HG03196 (cell line): ENCODE results near the gene REEP3.
"Not testable (repeated sequence)": the region's sequence is repeated elsewhere in the genome, so short reads cannot be mapped to it uniquely, and the experiment has no call there.

Source experiments
- ATAC-seq: cut with Tn5 transposase; IDR thresholded peaks from one replicate; pipeline ENCODE4 v1.9.1; 2021; ENCODE audit not compliant: unreplicated experiment

The REEP3 gene, protein sequence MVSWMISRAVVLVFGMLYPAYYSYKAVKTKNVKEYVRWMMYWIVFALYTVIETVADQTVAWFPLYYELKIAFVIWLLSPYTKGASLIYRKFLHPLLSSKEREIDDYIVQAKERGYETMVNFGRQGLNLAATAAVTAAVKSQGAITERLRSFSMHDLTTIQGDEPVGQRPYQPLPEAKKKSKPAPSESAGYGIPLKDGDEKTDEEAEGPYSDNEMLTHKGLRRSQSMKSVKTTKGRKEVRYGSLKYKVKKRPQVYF

DNA sequence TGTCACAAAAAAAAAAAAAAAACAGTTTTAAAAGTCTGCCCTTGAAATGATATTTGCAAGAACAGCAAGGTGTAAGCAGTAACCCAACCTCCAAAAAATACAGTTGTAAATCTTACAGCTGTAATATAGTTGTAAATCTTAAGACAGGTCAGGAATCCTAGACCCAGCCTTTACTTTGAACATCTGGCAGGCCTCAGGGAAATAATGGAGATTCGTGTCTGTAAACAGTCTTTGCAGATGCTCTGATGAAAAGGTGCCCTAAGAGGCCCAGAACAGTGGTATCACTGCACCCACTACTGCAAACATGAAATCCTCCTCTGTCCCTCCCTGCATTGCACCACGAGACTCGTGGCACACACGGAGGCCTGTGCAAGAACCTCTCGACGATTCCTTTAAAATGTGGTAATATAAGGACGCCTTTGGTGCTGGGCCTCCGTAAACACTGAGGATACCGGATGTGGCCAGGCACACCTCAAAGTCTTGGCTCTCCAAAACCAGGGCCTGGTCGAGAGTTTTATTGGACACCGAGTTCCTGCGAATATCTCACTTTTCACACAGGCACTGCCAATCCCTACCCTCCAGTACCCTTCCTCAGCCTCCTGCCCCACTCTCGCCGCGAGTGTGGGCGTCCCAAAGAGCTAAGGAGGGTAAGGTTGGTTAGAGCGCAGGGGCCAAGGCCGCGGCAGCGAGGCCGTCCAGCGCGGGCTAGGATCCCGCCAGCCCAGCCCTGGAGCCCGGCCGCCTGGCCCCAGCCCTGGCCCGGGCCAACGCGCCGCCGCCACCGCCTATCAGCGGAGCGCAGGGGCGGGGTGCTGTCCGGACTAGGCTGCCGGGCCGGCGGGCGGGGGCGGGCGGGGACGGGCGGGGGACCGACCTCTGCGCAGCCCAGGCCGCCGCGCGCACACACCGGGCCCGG lies at the start of gene REEP3:
Gene REEP3, plus strand, starts transcription at position 902 of the 916 bp plus-strand sequence. CDS start 145 bp downstream, outside the sequence.
- ATAC-seq: peak; percentile 62

DNA sequence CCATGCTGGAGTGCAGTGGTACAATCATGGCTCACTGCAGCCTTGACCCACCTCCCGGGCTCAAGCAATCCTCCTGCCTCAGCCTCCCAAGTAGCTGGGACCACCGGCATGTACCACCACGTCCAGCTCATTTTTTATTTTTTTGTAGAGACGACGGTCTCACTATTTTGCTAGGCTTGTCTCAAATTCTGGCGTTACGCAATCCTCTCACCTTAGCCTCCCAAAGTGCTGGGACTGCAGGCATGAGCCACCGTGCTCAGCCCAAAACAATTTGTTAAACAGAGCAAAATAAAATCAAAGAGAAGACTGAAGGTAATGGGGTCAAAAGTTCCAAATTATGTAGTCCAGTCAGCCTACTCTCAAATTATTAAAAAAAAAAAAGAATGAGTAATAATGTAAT lies 46.7 kb upstream of the REEP3 start:
- ATAC-seq: no peak

DNA sequence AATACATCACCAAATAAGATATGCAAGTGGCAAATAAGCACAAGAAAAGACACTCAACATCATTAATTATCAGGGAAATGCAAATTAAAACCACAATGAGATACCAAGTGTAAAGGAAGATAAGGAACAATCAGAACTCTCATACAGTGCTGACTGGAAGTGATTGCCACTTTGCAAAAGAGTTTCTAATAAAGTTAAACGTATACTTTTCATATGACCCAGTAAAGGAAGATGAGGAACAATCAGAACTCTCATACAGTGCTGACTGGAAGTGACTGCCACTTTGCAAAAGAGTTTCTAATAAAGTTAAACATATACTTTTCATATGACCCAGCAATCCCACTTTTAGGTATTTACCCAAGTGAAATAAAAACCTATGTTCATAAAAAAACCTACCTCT lies 43.3 kb upstream of the REEP3 start:
- ATAC-seq: no peak

DNA sequence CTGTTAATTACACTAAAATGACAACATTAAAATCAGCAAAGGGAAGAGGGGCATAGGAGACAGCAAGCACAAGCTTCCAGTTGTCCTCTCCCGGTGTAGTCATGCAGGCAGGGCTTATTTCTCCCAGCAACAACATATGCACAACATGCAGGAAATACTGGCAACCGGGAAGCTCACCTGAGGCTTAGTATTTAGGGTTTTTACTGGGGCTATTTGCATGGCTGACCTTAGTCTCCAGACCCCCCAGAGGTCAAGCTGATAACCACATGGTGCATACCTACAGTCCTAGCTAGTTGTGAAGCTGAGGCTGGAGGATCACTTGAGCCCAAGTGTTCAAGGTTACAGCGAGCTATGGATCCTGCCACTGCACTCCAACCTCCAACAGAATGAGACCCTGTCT lies 42.6 kb upstream of the REEP3 start:
- no peak for ATAC-seq

DNA sequence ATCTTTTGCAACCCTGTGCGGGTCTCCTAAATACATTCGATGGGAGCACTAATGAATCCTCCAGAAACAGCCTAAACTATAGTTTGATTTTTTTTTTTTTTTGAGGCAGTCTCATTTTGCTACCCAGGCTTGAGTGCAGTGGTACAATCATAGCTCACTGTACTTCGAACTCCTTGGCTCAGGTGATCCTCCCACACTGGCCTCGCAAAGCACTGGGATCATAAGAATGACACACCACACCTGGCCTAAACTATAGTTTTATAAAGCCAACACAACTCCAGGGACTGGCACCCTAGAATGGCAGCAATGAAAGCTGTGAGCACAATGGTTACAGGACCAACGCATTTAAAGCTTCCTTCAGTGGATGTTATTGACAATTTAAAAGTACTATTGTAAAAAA lies 41.0 kb upstream of the REEP3 start:
- no peak for ATAC-seq

DNA sequence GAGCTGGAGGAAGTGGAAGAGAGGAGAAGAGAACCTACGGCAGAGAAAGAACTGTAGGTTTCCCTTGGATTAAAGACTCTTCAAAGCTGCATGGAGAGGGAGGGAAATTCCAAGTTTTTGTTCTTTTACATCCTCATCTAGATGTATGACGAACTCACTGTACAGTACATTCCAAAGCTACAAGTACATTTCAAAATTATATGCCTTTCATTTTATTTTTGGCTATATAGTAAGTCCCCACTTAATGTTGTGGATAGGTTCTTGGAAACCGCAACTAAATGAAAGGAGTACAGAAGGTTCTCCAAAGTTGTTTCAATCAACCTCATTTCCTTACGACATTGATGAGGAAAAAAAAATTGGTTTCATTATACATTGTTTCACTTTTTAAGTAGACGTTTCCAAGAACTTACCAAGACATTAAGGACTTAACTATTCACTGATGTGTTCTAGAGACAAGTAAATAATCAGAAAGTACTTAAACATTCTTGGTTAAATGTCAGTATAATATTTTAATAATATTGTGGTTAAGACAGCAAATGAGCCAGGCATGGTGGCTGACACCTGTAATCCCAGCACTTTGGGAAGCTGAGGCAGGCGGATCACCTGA lies 39.3 kb upstream of the REEP3 start:
- ATAC-seq: no peak

DNA sequence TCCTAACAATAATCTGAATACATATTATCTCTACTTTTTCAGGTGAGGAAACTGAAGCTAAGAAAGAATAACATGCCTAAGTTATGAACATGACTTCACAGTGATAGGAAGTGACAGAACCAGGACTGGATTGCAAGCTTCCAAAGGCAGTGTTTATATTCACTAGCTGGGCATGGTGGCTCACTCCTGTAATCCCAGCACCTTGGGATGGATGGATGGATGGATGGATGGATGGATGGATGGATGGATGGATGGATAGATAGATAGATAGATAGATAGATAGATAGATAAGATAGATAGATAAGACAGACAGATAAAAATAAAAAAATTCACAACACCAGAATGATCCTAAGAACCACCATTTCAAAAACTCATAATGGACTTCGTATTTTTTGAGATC lies 37.2 kb upstream of the REEP3 start:
- ATAC-seq: no peak

DNA sequence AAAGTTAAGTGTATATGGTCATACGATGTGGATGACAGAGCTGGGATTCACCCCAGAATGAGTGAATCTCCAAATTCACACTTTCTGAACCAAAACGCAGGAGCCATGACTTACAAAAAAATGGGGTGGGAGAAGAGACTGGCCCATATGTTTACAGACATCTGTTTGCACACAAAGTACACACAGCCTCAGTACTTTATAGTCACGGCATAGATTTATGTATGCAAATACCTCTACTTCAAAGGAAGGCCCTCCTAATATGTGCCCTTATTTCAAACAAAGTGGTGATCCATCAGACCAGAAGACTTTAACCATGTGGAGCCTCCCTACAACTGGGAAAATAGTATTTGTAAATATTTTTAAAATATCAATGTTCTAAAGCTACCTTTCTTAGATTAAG lies 33.2 kb upstream of the REEP3 start:
- no peak for ATAC-seq

DNA sequence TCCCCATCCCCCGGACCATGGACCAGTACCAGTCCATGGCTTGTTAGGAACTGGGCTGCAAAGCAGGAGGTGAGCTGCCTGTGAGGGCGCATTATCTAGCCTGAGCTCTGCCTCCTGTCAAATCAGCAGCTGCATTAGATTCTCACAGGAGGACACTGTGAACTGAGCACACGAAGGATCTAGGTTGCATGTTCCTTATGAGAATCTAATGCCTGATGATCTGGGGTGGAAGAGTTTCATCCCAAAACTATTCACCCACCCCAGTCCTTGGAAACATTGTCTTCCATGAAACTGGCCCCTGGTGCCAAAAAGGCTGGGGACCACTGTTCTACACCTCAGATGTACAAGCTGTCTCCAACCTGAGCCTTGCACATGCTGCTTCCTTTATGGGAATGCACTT lies 31.4 kb upstream of the REEP3 start:
- no peak for ATAC-seq

DNA sequence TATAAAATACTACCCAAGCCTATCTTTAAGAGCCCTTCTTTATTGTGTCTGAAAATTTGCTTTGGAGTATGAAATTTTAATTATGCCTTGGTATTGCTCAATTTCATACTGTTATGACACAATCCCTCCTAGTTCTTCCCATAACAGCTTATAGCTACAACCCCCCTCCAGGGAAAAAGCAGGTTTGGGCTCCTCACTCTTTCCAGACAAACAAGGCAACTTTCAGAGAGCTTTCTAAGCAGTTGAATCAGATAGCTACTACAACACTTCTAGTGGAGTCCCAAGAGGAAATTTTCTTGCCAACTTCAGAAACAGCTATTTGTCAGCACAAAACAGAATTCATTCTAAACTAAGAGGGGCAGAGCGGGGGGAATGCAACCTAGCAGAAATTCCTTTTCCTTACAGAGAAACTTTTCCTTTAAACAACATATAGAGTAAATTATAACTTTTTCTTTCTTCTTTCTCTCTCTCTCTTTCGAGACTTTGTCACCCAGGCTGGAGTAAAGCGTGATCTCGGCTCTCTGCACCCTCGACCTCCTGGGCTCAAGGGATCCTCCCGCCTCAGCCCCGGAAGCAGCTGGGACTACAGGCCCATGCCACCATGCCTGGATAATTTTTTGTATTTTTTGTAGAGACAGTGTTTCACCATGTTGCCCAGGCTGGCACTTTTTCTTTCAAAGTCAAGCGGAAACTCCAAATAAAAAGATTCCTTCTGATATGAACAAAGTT lies 29.4 kb upstream of the REEP3 start:
- no peak for ATAC-seq

DNA sequence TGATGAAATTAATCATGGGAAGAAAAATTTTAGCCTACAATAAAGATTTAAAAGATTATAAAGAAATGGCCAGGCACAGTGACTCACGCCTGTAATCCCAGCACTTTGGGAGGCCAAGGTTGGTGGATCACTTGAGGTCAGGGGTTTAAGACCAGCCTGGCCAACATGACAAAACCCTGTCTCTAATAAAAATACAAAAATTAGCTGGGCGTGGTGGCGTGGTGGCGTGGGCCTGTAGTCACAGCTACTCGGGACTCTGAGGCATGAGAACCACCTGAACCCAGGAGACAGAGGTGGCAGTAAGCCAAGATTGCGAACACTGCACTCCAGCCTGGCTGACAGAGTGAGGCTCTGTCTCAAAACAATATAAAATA lies 28.9 kb upstream of the REEP3 start:
- not testable (repeated sequence) for ATAC-seq

DNA sequence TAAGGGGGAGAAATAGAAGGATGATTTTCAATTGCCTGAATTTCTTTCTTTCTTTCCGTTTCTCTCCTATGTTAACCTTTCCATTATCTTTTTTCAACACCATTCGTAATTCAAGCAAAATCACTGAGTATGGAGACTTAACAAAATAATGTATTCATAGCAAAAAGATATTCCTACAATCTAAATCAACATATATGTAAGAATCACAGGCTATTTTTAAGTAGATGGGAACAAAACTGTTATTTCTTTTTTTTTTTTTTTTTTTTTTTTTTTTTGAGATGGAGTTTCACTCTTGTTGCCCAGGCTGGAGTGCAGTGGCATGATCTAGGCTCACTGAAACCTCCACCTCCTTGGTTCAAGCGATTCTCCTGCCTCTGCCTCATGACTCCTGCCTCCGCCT lies 28.2 kb upstream of the REEP3 start:
- ATAC-seq: no peak

DNA sequence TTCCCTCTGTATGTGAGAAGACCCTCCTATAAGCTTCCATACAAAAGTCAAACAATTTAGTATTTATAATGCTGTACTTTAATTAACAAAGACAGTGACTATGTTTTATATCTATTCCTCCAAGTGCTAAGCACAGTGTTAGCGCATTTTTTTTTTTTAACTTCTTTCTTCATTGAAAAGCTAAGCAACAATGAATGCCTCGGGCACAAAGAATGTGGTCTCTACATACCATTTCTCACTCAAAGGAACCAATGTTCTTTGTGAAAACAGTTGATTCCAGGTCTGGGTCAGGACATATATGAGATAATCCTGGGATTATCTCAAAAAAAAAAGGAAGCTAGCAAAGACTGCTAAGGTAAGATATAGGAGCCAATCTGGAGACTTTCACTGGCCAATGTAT lies 26.2 kb upstream of the REEP3 start:
- no peak for ATAC-seq

DNA sequence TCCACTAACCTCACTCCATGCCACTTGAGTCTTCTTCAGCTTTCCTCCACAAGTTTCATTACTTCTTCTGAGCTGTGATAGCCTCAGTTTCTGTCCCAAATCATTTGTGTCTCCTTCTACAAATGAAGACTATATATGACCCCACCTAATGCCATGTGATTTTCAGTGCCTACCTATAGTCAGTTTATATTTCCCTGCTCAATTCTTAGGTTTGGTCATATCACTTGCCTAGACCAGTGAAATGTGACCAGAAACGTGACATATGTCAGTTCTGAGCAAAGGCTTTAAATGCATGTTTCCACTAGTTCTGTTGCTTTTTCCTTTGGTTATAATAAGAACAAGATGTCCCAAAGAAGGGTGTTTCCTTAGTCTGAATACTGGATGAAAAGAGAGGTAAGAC lies 24.6 kb upstream of the REEP3 start:
- no peak for ATAC-seq

DNA sequence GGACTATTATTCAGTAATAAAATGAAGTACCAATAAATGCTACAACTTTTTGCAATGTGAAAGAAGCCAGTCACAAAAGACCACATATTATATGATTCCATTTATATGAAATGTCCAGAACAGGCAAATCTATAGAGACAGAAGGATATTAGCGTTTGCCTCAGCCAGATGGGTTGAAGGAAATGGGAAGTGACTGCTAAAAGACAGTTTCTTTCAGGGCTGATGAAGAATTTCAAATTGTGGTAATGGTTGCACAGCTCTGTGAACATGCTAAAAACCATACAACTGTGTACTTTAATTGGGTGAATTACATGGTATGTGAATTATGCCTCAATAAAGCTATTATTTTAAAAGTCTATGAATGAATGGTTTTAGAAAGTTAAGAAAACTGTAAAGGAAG lies 23.9 kb upstream of the REEP3 start:
- ATAC-seq: no peak

DNA sequence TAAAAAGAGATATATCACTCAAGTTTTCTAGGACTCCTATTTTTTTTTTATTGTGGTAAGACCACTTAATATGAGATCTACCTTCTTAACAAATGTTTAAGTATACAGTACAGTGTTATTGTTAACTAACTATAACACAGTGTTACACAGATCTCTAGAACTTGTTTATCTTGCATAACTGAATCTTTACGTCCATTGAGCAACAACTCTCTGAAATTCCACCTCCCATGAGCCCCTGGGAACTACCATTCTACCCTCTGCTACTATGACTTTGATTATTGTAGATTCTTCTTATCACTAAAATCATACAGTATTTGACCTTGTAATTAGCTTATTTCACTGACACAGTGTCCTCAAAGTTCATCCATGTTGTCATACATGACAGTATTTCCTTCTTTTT lies 22.5 kb upstream of the REEP3 start:
- ATAC-seq: no peak

DNA sequence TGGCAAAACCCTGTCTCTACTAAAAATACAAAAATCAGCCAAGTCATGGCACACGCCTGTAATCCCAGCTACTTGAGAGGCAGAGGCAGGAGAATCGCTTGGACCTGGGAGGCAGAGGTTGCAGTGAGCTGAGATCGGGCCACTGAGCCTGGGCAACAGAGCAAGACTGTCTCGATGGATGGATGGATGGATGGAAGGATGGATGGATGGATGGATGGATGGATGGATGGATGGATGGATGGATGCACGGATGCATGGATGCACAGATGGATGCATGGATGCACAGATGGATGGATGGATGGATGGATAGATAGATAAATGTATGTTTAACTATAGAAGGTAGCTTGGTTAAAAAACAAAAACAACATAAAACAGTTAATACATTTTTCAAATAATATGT lies 20.6 kb upstream of the REEP3 start:
- ATAC-seq: not testable (repeated sequence)

DNA sequence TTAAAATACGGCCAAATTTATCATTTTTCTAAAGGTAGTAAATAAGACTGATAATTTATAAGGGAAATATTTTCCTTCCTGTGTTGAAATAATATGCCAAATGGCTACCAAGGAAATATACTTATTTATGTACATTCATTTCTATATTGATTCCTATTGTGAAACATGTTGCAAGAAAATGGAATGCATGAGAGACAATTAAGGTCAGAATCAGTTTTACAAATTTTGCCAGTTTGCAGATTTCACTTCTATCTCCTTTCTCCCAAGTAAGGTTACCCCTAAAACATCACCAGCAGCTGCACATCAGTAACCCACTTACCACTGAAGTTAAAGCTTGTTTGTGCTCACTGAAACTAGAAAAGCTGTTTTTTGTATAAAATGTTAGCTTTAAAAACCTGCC lies 19.2 kb upstream of the REEP3 start:
- ATAC-seq: no peak

DNA sequence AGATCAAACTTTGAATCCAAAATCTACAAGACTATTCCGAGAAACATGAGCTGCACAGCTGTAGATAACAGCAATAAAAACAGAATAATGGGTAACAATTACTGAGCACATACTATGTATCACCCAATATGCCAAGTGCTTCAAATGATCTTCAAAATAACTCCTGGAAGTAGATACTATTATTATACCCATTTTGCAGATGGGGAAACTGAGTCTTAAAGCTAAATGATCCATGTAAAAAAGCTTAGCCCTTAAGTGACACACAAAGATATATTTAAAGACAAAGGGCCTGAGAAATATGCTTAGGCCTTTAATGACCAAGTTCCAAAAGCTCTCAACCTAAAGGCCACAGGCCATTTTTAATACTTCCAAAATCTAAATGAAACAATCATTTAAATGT lies 18.4 kb upstream of the REEP3 start:
- ATAC-seq: no peak

DNA sequence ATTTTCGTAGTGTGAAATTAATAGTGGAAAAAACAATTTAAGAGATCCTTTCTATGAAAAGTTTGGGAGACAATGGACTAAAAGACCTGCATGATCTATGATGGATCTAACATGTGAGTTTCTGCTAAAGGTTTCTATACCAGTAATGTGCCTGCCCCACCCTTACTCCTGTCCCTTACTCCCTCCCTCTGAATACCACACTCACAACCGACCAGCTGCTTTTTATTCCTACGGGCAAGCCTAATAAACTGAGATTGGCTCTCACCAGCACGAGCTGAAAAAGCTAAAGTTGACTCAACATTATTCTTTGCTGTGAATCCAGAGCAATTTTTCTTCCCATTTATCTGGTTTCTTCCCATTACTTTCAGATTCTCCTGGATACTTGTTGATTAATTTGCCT lies 17.8 kb upstream of the REEP3 start:
- ATAC-seq: no peak

DNA sequence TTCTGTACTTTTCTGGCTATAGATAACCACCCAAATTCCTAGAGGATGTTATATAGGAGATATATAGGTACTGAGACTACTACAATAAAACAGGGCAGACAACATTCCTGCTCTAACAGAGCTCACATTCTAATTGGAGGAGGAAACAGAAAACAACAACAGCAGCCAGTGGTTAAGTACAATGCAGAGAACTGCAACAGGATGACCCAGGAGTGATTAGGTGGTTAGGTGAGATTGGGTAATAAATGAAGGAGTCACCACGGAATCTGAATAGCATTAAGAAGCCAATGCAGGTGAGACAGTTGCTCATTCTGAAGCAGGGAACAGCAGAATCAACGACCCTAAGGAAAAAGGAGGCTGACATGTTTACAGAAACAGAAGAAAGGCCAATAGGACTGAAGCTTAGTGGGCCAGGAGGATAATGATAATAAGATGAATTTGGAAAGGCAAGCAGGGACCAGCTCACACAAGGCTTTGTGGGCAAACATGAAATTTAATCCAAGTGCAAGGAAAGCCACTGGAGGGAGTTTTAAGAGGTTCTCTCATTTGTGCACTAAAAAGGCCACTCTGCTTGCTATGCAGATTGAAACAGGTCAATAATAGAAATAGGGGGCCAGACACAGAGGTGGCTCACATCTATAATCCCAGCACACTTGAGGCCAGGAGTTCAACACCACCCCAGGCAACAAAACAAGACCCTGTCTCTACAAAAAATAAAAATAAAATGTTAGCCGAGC lies 16.9 kb upstream of the REEP3 start:
- no peak for ATAC-seq
